Midbrain (tissue), 1 donor: Measurements from ENCODE around the gene STK36.

Source experiments
- DNase-seq: peaks from one replicate; lab custom pipeline; 2025; lab: John Stamatoyannopoulos, UW

STK36 gene

DNA sequence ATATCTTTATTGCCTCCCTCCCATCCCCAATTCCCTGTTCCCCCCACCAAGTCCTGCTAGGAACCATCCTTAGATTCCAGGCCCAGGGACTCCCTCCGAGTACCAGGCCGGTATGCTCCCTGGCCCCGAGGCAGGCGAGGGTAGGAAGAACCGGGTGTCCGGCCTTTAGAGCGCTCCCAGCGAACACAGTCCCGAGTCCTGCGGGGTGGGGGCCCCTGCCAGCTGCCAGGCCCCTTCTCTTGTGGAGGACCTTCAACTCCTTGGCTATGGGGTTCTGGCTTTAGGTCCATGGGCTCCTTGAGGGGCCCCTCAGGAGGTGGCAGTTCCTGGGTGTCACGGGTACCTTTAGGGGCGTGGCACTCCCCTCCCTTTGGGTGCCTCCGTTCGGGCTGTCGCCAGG, 8.0 kb upstream of the STK36 start:
- no peak for DNase-seq

DNA sequence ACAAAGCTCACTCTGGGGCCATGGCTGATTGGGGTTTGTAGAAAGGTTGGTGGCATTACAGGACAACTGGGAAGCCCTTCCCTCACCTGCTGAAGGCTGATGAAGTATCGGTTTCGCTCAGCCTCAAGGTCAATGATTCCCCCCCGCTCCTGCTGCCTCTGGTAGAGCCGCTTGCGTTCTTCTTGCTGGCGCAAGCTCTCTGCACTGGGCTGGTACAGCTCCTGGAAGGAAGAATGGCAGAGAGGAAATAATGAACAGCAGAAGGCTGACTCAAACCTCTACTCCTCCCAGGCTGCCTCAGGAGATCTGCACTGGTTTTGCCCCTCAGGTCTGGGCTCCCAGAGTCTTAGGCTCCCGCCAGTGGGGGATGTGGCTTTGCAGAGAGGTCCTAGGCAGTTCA, 7.2 kb upstream of the STK36 start:
- DNase-seq, result no peak

- DNase-seq, result no peak
These were observed 711 bp upstream of the STK36 start for GRCh38 chr2:218671097-218671653.

DNA sequence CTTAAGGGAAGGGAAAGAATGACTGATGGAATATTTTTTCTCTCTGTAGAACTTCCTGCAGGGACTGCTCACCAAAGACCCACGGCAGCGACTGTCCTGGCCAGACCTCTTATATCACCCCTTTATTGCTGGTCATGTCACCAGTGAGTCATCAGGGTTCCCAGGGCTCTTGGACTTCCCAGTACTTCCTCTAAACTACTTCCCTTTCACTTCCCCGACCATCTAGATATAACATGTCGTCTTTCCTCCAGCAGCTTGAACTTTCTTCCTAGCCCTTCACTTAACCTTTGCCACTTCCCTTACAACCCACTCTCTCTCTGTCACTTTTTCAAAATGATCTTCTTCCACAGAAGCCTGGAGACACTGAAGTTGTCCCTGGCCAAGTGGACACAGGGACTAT, 7.2 kb downstream of the STK36 start:
- DNase-seq, result no peak

- DNase-seq, result no peak
These were observed 8.2 kb downstream of the STK36 start for GRCh38 chr2:218680061-218680460.

- peak; percentile 55 for DNase-seq
These were observed 15.6 kb downstream of the STK36 start for GRCh38 chr2:218687400-218688060.

DNA sequence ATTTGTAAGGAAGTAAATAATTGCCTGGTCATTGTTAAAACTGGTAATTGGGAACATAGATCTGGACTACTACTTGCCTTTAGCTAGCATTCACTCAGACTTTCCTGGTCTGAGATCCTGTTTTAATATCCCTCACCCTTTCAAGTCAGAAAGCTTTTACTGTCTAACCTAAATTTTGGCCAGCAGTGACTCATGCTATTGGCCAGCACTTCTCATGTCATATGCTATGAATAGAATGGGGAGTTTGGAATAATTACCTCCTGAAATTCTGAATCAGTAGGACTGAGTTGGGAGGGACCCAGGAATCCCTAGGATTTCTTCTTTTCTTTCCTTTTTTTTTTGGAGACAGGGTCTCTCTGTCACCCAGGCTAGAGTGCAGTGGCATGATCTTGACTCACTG, 19.3 kb downstream of the STK36 start:
- no peak for DNase-seq

- no peak for DNase-seq
These were observed 22.7 kb downstream of the STK36 start for GRCh38 chr2:218694405-218695145.

- no peak for DNase-seq
These were observed 27.0 kb downstream of the STK36 start for GRCh38 chr2:218698885-218699284.

- DNase-seq, result peak; percentile 11
These were observed 29.9 kb downstream of the STK36 start for GRCh38 chr2:218701806-218702205.

DNA sequence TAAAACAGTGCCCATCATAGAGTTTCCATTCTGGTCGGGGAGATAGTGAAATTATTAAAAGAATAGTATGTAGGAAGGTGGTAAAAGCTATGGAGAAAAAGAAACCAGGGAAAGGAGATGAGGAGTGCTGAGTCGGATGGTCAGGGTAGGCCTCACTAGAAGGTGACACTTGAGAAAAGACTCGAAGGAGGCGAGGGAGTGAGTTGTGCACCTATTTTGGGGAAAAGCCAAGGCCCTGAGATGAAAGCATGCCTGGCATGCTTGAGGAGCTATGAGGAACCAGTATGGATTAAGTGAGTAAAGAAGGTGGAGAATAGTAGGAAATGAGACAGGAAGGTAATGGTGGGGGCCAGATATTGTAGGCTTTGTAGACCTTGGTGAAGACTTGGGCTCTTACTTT, 31.5 kb downstream of the STK36 start:
- no peak for DNase-seq

DNA sequence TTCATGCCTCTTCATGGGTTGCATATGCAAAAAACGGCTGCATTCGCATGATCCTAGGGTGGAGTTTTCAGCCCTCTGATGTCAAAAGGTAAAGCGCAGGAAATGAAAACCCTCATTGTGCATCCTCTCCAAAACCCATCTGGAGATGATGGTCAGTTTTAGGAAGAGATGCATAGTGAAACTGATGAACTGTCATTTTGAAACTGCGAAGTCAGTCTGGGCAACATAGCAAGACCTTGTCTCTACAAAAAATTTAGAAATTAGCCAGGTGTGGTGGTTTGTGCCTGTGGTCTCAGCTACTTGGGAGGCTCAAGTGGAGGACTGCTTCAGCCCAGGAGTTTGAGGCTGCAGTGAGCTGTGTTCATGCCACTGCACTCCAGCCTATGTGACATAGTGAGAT, 36.2 kb downstream of the STK36 start:
- no peak for DNase-seq

DNA sequence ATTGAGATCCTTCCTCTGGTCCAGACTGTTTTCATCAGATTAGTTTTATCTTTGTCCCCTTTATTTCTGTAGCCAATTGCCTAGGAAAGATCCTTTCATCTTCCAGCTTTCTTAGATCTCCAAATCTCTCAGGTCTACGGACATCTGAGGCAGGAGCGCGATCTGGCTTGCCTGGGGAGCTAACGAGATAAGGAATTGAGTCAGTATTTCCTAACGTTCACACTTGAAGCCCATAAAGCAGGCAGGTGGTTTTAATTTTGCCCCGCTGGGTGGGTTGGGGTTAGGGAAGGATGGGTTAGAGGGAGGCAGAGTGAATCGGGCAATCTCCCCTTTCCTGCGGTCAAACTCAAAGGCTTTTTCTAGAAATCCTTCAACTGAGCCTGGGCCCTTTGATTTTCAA, 38.0 kb downstream of the STK36 start:
- DNase-seq, result no peak

DNA sequence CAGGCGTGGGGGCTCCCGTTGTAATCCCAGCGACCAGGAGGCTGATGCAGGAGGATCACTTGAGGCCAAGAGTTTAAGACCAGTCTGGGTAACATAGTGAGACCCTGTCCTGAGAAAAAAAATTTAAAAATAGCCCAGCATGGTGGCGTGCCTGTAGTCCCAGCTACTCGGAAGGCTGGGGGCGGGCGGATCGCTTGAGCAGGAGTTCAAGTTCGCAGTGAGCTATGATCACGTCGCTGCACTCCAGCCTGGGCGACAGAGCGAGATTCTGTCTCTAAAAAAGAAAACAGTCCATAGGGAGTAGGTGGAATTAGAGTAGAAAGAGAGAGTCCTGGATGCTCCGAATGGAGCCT, 38.4 kb downstream of the STK36 start:
- no peak for DNase-seq

DNA sequence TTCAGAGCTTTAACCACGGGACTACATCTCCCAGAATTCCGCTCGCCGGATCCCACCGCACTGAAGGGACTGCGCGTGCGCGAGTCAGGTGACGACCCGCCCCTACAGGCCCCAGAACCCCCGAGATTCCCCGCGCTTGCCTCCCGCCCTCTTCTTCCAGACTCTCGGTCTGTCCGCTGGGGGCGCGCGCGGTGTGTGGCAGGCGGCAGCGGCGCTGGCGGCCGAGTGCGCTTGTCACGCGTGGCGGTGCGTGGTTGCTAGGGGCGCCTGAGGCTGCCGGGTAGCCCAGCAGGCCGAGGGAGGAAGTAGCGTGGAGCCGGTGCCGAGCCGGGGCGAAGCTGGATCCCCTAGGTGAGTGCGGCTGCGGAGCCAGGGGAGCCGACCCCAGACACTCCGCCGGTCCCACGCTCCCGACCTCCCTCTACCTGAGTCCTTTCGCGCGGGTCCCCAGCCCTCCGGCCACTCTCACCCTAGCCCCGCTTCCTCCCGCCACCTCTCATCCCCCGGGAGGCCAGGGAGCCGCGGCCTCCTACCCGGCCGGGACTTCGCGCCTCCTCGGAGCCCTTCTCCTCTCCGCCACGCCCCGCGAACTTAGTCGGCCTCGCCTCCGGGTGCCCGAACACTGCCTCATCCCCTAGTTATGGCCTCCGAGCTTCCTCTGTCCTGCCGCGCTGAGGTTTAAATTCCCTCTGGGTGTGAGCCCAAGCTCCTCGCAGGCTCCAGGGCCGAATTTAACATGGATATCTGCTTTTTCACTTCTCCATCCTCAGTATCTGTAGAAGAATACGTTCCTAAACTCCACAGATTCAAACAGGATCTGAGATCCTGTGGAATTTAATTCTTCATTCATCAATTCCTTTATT, 39.0 kb downstream of the STK36 start, which contains the start of gene TTLL4:
Gene TTLL4 (plus strand): TSS at position 149 of the 863 bp plus-strand sequence. CDS start 26,842 bp downstream, outside the sequence.
- DNase-seq, result peak; percentile 98

DNA sequence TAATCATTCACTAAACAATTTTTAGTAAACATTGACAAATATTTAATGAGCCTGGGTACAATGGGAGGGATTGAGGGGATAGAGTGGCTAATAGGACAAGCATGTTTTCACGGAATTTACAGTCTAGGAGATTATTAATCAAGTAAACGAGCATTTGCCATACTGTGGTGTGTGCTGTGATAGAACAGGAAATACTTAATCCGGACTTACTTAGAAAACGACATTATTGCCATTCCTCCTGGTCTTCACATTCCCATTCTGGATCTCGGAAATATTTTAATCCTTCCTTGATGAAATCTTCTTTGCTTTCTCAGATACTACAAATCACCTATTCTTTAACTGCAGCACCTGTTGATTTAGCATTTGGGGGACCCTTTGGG, 39.7 kb downstream of the STK36 start:
- DNase-seq, result no peak

- no peak for DNase-seq
These were observed 42.0 kb downstream of the STK36 start for GRCh38 chr2:218713922-218714321.

DNA sequence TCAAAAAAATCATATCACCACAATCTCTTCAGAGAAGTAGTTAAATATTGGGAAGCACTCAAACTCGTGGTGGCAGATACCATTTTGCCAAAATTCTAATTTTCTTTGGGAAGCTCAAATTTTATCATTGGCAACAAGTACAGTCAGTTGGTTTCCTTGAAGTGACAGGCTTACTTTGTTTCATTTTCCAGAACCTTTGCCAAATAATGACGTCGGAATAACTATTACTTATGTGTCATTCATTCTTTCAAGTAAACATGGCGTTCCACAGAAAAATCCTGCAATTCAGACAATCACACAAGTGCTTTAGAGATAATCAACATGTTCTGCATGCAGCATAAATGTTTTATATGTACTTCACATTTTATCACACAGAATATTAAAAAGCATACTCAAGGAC, 44.2 kb downstream of the STK36 start:
- peak; percentile 49 for DNase-seq

DNA sequence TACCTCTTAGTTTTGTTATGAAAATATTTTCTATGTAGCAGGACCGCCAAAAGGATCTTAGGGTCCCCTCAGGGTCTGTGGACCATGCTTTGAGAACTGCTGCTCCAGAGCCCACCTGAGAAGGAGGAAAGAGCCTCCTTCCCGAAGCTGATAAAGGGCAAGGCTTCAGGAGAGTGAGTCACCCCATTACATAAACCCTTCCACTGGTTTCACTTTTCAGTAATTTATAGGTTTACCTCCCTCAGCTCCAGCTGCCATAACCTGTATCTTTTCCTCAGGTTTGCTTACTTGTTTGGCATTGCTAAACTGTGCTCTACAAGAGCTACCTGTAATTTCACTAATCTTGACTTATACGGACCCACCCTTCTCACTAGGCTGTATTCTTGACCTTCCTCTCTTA, 45.4 kb downstream of the STK36 start:
- no peak for DNase-seq

DNA sequence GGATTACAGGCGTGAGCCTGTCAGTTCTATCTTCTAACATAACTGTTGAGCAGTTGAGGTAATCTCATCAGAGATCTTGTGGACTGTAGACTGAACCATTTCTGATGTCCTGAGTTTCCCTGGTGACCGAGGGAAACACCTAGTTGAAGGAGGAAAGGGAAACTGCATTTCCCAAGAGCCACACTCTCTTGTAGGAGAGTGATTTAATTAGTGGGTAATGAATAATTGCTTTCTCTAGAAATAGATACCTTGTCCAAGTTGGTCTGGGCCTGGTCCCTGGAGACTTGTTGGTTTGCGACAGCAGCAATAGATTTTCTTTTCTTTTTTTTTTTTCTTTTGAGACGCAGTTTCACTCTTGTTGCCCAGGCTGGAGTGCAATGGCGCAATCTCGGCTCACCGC, 46.2 kb downstream of the STK36 start:
- DNase-seq, result no peak

DNA sequence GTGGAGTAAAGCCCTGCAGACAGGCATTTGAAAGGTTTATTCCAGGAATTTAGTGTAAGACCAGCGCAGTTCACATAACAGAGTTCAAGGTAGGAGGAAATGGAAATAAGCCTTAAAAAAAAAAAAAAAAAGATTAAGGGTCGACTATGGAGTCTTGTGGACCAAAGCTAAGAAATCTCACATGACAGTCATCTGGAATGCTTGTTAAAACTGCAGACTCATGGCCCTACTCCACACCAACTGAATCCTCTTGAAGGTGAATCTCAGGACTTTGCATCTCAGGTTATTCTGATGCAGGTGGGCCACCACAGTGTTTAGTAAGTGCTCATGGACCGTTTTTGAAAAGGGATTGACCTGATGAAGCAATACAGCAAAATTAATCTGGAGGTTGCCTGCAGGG, 47.6 kb downstream of the STK36 start:
- DNase-seq, result no peak
